Mesenchymal stem cell (in vitro differentiated cells and primary cell): ENCODE data around the gene ACSF3.
"Not testable (repeated sequence)": the region's sequence is repeated elsewhere in the genome, so short reads cannot be mapped to it uniquely, and the experiment has no call there.

Experiments used
- DNase-seq: peaks from one replicate; pipeline ENCODE4 v3.0.0-alpha.2; 2013
- H2AFZ ChIP-seq: one replicate; pipeline ENCODE4 v1.6.1; 2013; ENCODE audit warnings: low read depth, mild to moderate bottlenecking, control low read depth, inconsistent platforms, low read length, moderate library complexity
- H2AK5ac ChIP-seq: 2 replicates; pipeline ENCODE4 v1.6.1; 2013; ENCODE audit warnings: low read length, moderate library complexity, mild to moderate bottlenecking, inconsistent platforms; ENCODE audit not compliant: severe bottlenecking
- H2BK120ac ChIP-seq: one replicate; pipeline ENCODE4 v1.6.1; 2013; ENCODE audit warnings: low read depth, mild to moderate bottlenecking, inconsistent platforms, low read length, moderate library complexity
- H2BK12ac ChIP-seq, 2 experiments: one replicate each; pipeline ENCODE4 v1.6.1; 2013; ENCODE audit warnings: inconsistent platforms in 2 of 2, low read length in 2 of 2, mild to moderate bottlenecking in 2 of 2, moderate library complexity in 2 of 2, control low read depth in 1 of 2
- H2BK15ac ChIP-seq: one replicate; pipeline ENCODE4 v1.6.1; 2013; ENCODE audit warnings: mild to moderate bottlenecking, low read depth, inconsistent platforms; ENCODE audit not compliant: poor library complexity, severe bottlenecking
- H2BK5ac ChIP-seq: 2 replicates; pipeline ENCODE4 v1.6.1; 2013; ENCODE audit warnings: low read depth, mild to moderate bottlenecking, low read length, control low read depth, inconsistent platforms; ENCODE audit not compliant: poor library complexity, severe bottlenecking
- H3K14ac ChIP-seq, 2 experiments: one replicate each; pipeline ENCODE4 v1.6.1; 2013; ENCODE audit warnings: inconsistent platforms in 2 of 2, low read length in 2 of 2, control low read depth in 1 of 2, mild to moderate bottlenecking in 1 of 2, moderate library complexity in 1 of 2
- H3K18ac ChIP-seq, 2 experiments: one replicate each; pipeline ENCODE4 v1.6.1; 2013; ENCODE audit warnings: inconsistent platforms in 2 of 2, low read length in 2 of 2, control low read depth in 1 of 2, low read depth in 1 of 2, mild to moderate bottlenecking in 1 of 2
- H3K23ac ChIP-seq, 2 experiments: one replicate each; pipeline ENCODE4 v1.6.1; 2013; ENCODE audit warnings: inconsistent platforms in 2 of 2, low read length in 2 of 2, mild to moderate bottlenecking in 2 of 2, moderate library complexity in 2 of 2, control low read depth in 1 of 2
- H3K27ac ChIP-seq: 2 replicates; pipeline ENCODE4 v1.5.1; 2013; ENCODE audit warnings: mild to moderate bottlenecking, moderate library complexity, low read length, control low read depth, inconsistent platforms; ENCODE audit not compliant: poor library complexity, severe bottlenecking
- H3K27me3 ChIP-seq, 2 experiments: 2 replicates each; pipeline versions ENCODE4 v1.6.1 to v1.7.0; 2013; ENCODE audit warnings: low read length in 2 of 2, mild to moderate bottlenecking in 2 of 2, moderate library complexity in 2 of 2, control low read depth in 1 of 2, inconsistent platforms in 1 of 2; ENCODE audit not compliant: control insufficient read depth in 1 of 2, insufficient read depth in 1 of 2
- H3K36me3 ChIP-seq, 2 experiments: 2 replicates each; pipeline versions ENCODE4 v1.6.1 to v1.7.0; 2013; ENCODE audit warnings: low read length in 2 of 2, control low read depth in 1 of 2, inconsistent platforms in 1 of 2, low read depth in 1 of 2, mild to moderate bottlenecking in 1 of 2; ENCODE audit not compliant: insufficient read depth in 2 of 2, control insufficient read depth in 1 of 2
- H3K4ac ChIP-seq, 2 experiments: one replicate each; pipeline ENCODE4 v1.6.1; 2013; ENCODE audit warnings: inconsistent platforms in 2 of 2, low read length in 2 of 2, mild to moderate bottlenecking in 2 of 2, moderate library complexity in 2 of 2, control low read depth in 1 of 2, low read depth in 1 of 2
- H3K4me1 ChIP-seq: 2 replicates; pipeline ENCODE4 v1.6.1; 2013; ENCODE audit warnings: low read depth, low read length, control low read depth; ENCODE audit not compliant: control insufficient read depth, insufficient read depth
- H3K4me2 ChIP-seq: 2 replicates; pipeline ENCODE4 v1.6.1; 2013; ENCODE audit warnings: low read length, mild to moderate bottlenecking, inconsistent platforms; ENCODE audit not compliant: poor library complexity, severe bottlenecking
- H3K4me3 ChIP-seq, 2 experiments: 2 replicates each; pipeline versions ENCODE4 v1.5.1 to v1.7.0; 2013; ENCODE audit warnings: low read length in 2 of 2, mild to moderate bottlenecking in 2 of 2, control low read depth in 1 of 2, low read depth in 1 of 2; ENCODE audit not compliant: insufficient read depth in 1 of 2
- H3K79me1 ChIP-seq: replicated peaks from 2 replicates; pipeline ENCODE4 v1.6.1; 2013; ENCODE audit warnings: mild to moderate bottlenecking, control low read depth, low read length, inconsistent platforms; ENCODE audit not compliant: poor library complexity, severe bottlenecking
- H3K9ac ChIP-seq: 2 replicates; pipeline ENCODE4 v1.7.0; 2013; ENCODE audit warnings: mild to moderate bottlenecking, low read length, moderate library complexity
- H3K9me3 ChIP-seq: 2 replicates; pipeline ENCODE4 v1.7.0; 2013; ENCODE audit warnings: mild to moderate bottlenecking, low read length; ENCODE audit not compliant: control insufficient read depth
- H4K8ac ChIP-seq: one replicate; pipeline ENCODE4 v1.6.1; 2013; ENCODE audit warnings: inconsistent platforms, mild to moderate bottlenecking, low read length, moderate library complexity
- H4K91ac ChIP-seq: one replicate; pipeline ENCODE4 v1.6.1; 2013; ENCODE audit warnings: mild to moderate bottlenecking, low read length, inconsistent platforms
- WGBS: methylation state at CpG from one replicate; pipeline ENCODE4 v1.1.7; 2013; ENCODE audit warnings: mixed read lengths; 5-methylcytosine and 5-hydroxymethylcytosine counted together

Gene ACSF3

GRCh38 chr16:89188471-89189357 lies 95.1 kb downstream of the ACSF3 start:
- not testable (repeated sequence) for H3K4me2 ChIP-seq, DNase-seq, H3K79me1 ChIP-seq, H2BK120ac ChIP-seq, H3K18ac ChIP-seq, H3K36me3 ChIP-seq, H3K4me3 ChIP-seq, H2BK12ac ChIP-seq, H2BK5ac ChIP-seq, H3K14ac ChIP-seq, H2AFZ ChIP-seq, H3K27ac ChIP-seq, H2BK15ac ChIP-seq, H3K9ac ChIP-seq, H3K4ac ChIP-seq, H2AK5ac ChIP-seq, H3K9me3 ChIP-seq, H4K91ac ChIP-seq, H3K23ac ChIP-seq, H4K8ac ChIP-seq
- Histone ChIP-seq H3K27me3 (peaks cover 0 to 31% of the 10 kb centered on the region in 2 experiments), H3K4me1 (peaks cover 12% of the 10 kb centered on the region)
- 91% methylated on average over 21 of the region's 25 CpGs for WGBS

GRCh38 chr16:89189358-89190025 lies 95.8 kb downstream of the ACSF3 start:
- Histone ChIP-seq H2BK12ac (no peak overlapping the region), H3K27me3 (peaks cover 0 to 31% of the 10 kb centered on the region in 2 experiments), H3K27ac (no peak overlapping the region), H3K4me1 (peaks cover 12% of the 10 kb centered on the region), H2BK15ac (no peak overlapping the region), H3K4ac (no peak overlapping the region), H3K18ac (no peak overlapping the region), H4K8ac (no peak overlapping the region), H3K79me1 (no peaks in the 10 kb centered on the region), H3K36me3 (no peaks in the 10 kb centered on the region), H3K4me2 (no peak overlapping the region), H3K9me3 (no peaks in the 10 kb centered on the region), H2AFZ (no peak overlapping the region), H3K14ac (no peak overlapping the region), H2AK5ac (no peak overlapping the region), H4K91ac (no peak overlapping the region), H3K23ac (no peak overlapping the region), H2BK120ac (no peak overlapping the region), H2BK5ac (no peak overlapping the region), H3K9ac (no peak overlapping the region), H3K4me3 (no peak overlapping the region)
- WGBS: 78% methylated on average over 14 of the region's 14 CpGs
- no peak for DNase-seq

GRCh38 chr16:89190150-89190958 lies 96.7 kb downstream of the ACSF3 start:
- DNase-seq: no peak
- Histone ChIP-seq H2AFZ (no peak overlapping the region), H3K4ac (no peak overlapping the region), H3K9me3 (no peaks in the 10 kb centered on the region), H3K23ac (no peak overlapping the region), H2AK5ac (no peak overlapping the region), H4K91ac (no peak overlapping the region), H3K9ac (no peak overlapping the region), H4K8ac (no peak overlapping the region), H3K4me1 (peaks cover 12% of the 10 kb centered on the region), H3K27ac (no peak overlapping the region), H3K14ac (no peak overlapping the region), H3K18ac (no peak overlapping the region), H3K27me3 (peaks cover 0 to 35% of the 10 kb centered on the region in 2 experiments), H3K4me2 (no peak overlapping the region), H2BK120ac (no peak overlapping the region), H2BK12ac (no peak overlapping the region), H3K4me3 (no peak overlapping the region), H2BK15ac (no peak overlapping the region), H2BK5ac (no peak overlapping the region), H3K79me1 (no peaks in the 10 kb centered on the region), H3K36me3 (no peaks in the 10 kb centered on the region)
- WGBS: 85% methylated on average over 28 of the region's 28 CpGs
